Caco-2 (cell line): ENCODE data around the gene EVL. TPM values are rescaled to one million over a fixed set of nuclear protein-coding genes. Genes with fewer than 3 reads are reported as not detected.

ENCODE experiments used
- BruUV-seq: library from RNA; stranded (reverse); fragments of 400-500 nt; replicated peaks from 2 replicates; lab custom pipeline; 2021; lab: Mats Ljungman, UMichigan
- CTCF ChIA-PET: fragments of 300-600 bp; sonication (Branson Sonifier 250); formaldehyde crosslinking; loops from one replicate; lab custom pipeline; 2022; ENCODE audit warnings: antibody characterized with exemption; lab: Charles Lee
- POLR2A ChIA-PET: fragments of 300-600 bp; sonication (Branson Sonifier 250); formaldehyde crosslinking; loops from one replicate; lab custom pipeline; 2022; ENCODE audit warnings: antibody characterized with exemption; lab: Charles Lee
- DNase-seq, 2 experiments: peaks; one replicate each; pipeline versions ENCODE4 v3.0.0 to v3.0.0-alpha.2; 2020 to 2022
- H3K27me3 ChIP-seq: replicated peaks from 2 replicates; pipeline ENCODE4 v1.6.0; 2011; ENCODE audit warnings: low read length; ENCODE audit not compliant: control insufficient read depth, insufficient read depth
- H3K36me3 ChIP-seq: 2 replicates; pipeline ENCODE4 v1.5.1; 2011; ENCODE audit warnings: low read length; ENCODE audit not compliant: control insufficient read depth, insufficient read depth
- H3K4me1 ChIP-seq: fragments of 250-450 bp; sonication (Bioruptor Pico); 2 replicates; pipeline ENCODE4 v1.5.1; 2020; ENCODE audit warnings: mild to moderate bottlenecking
- H3K4me3 ChIP-seq: 2 replicates; pipeline ENCODE4 v1.5.1; 2011; ENCODE audit warnings: low read depth, mild to moderate bottlenecking, control low read depth, low read length
- H3K9me3 ChIP-seq: fragments of 250-450 bp; sonication (Bioruptor Pico); 2 replicates; pipeline ENCODE4 v1.5.1; 2020; ENCODE audit warnings: mild to moderate bottlenecking, moderate library complexity
- H3K27ac Mint-ChIP-seq: one replicate; pipeline ENCODE4 v1.8.0; 2022; ENCODE audit warnings: mixed read lengths; ENCODE audit not compliant: unreplicated experiment
- H3K27me3 Mint-ChIP-seq: one replicate; pipeline ENCODE4 v1.8.0; 2022; ENCODE audit warnings: mixed read lengths; ENCODE audit not compliant: insufficient read depth, unreplicated experiment
- H3K36me3 Mint-ChIP-seq: one replicate; pipeline ENCODE4 v1.8.0; 2022; ENCODE audit warnings: mild to moderate bottlenecking, mixed read lengths; ENCODE audit not compliant: insufficient read depth, unreplicated experiment
- H3K4me1 Mint-ChIP-seq: one replicate; pipeline ENCODE4 v1.8.0; 2022; ENCODE audit warnings: low read depth, mixed read lengths; ENCODE audit not compliant: unreplicated experiment
- H3K4me3 Mint-ChIP-seq: one replicate; pipeline ENCODE4 v1.8.0; 2022; ENCODE audit warnings: mild to moderate bottlenecking, moderate library complexity, mixed read lengths; ENCODE audit not compliant: unreplicated experiment
- H3K9me3 Mint-ChIP-seq: one replicate; pipeline ENCODE4 v1.8.0; 2022; ENCODE audit warnings: mixed read lengths; ENCODE audit not compliant: unreplicated experiment
- intact Hi-C: fragments of 100-400 bp; cut with micrococcal nuclease; formaldehyde crosslinking; loops from one replicate; pipeline ENCODE4 v1.10.0; 2022; ENCODE audit not compliant: unreplicated experiment
- total RNA-seq: library from RNA; stranded (reverse); gene quantifications from 2 replicates; pipeline ENCODE4 v1.2.3, GENCODE V29; 2022
- TF ChIP-seq, protein P1 (sequence below), 2 experiments: fragments of 200-600 bp in 1 of 2; IDR thresholded peaks; 1 replicate in 1 of 2; 2 replicates in 1 of 2; pipeline versions ENCODE4 v1.5.1 to v1.8.0; 2011 to 2022; ENCODE audit warnings: antibody characterized with exemption in 1 of 2, control low read depth in 1 of 2, inconsistent platforms in 1 of 2, low read depth in 1 of 2, low read length in 1 of 2, mild to moderate bottlenecking in 1 of 2, moderate library complexity in 1 of 2; ENCODE audit not compliant: insufficient read depth in 1 of 2, severe bottlenecking in 1 of 2, unreplicated experiment in 1 of 2

EVL gene
- total RNA-seq, 1 experiment from 2014 or later = 14.2 TPM

DNA sequence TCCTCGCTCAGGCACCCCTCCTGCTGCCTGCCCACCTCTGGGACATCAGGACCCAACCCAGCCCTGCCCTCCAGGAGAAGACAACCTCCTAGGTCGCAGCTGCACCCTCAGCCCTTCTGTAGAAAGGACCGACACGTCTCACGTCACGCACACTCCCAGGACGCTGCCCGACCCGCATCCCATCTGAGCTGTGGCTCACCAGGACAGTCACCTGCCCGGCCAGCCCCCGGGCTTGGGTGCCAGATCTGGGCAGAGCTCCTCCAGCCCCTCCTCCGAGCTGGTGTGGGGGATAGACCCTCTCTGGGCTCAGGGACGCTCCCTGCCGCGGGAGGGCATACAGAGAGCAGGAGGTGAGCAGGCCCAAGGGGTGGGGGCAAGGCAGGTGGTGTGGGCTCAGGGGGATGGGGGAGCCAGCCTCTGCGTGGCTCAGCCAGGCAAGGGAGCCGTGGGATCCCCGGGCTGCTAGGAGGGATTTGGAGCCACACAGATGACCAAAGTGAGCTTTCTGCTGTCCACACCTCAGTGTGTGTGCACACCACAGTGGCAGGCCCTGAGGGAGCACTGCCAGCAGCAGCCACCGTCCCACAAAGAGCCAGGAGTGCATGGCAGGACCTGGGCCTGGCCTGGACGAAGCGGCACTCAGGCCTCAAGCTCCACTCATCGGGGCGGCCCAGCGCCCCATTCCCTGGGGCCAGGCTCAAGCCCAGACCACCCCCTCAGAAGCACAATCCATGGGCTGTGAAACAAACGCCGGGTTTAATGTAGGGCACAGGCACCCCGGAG, 80.7 kb downstream of the EVL start:
- CTCF ChIA-PET = interaction anchor here (0.7 to 1.1 kb wide), 3 partner anchors 10 to 15 kb away, joined by 3 to 4 read pairs (median 3); partner anchors contain the start of gene DEGS2
- intact Hi-C loops = no loop called here
- Mint-ChIP-seq H3K27ac (peak overlapping the region; percentile 79), H3K36me3 (no peaks in the 10 kb centered on the region), H3K9me3 (no peaks in the 10 kb centered on the region), H3K4me1 (no peaks in the 10 kb centered on the region), H3K27me3 (no peaks in the 10 kb centered on the region), H3K4me3 (no peak overlapping the region)
- H3K27me3 ChIP-seq = no peaks in the 10 kb centered on the region
- POLR2A ChIA-PET = interaction anchor here (0.7 kb wide), 1 partner anchor 10 kb away, joined by 3 read pairs; no protein-coding TSS in a partner anchor
- H3K36me3 ChIP-seq = no peaks in the 10 kb centered on the region; the same call in none of the 2 replicates
- DNase-seq = no peak
- no peak overlapping the region for H3K4me3 ChIP-seq
- BruUV-seq = no TSS peak
- peaks cover 25% of the 10 kb centered on the region for H3K4me1 ChIP-seq
- H3K9me3 ChIP-seq = no peaks in the 10 kb centered on the region
- TF ChIP-seq, protein P1, sequence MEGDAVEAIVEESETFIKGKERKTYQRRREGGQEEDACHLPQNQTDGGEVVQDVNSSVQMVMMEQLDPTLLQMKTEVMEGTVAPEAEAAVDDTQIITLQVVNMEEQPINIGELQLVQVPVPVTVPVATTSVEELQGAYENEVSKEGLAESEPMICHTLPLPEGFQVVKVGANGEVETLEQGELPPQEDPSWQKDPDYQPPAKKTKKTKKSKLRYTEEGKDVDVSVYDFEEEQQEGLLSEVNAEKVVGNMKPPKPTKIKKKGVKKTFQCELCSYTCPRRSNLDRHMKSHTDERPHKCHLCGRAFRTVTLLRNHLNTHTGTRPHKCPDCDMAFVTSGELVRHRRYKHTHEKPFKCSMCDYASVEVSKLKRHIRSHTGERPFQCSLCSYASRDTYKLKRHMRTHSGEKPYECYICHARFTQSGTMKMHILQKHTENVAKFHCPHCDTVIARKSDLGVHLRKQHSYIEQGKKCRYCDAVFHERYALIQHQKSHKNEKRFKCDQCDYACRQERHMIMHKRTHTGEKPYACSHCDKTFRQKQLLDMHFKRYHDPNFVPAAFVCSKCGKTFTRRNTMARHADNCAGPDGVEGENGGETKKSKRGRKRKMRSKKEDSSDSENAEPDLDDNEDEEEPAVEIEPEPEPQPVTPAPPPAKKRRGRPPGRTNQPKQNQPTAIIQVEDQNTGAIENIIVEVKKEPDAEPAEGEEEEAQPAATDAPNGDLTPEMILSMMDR (IDR thresholded peaks at IDR 0.05; ENCODE audit: insufficient read depth in 1 of 2, low read depth in 1 of 2, low read length in 1 of 2, severe bottlenecking in 1 of 2, unreplicated experiment in 1 of 2) = no peak

DNA sequence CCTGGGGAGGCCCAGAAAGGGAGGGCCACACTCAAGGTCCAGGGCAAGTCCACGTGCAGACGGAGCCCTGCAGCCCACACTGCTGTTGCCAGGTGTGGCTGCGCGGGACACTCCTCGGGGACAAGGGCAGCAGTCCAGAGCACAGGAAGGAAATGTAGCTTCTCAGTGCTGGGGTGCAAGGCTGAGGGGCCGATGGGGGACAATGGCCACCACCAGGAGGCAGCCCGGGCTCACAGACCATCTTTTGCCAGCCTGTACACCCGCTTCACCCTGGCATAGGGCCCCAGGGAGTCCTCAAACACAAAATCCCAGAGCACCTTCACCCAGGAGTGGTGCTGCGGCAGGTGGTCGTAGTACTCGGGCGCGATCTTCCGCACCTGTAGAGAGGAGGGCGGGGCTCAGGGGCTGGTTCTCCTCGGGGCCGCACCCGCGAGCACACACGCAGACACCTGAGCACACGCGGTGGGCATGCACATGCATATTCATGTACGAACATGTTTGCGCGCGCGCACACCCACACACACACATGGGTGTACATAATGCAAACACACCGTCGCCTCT, 81.4 kb downstream of the EVL start:
- intact Hi-C loops = no loop called here

DNA sequence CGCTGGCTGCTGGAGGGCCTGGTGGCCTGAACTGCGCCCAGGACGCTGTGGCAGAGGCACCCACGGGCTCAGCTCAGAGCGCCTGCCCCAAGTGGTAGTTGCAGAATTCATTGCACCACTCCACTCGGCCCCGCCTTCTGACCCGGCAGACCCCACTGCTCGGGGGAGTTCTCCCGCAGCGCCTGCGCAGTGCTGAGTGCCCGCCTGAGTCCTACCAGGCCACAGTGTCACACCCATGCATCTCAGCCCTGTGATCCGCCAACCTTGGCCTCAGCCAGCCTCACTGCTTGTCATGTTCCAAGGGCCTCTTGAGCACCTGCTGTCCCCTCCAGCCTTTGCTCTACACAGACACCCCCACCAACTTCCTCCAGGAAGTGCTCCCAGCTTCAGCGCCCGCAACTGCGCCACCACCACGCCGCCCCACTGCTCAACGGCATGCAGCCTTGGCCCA, 82.0 kb downstream of the EVL start:
- Histone ChIP-seq H3K27me3 (no peaks in the 10 kb centered on the region), H3K4me1 (peaks cover 25% of the 10 kb centered on the region), H3K4me3 (no peak overlapping the region), H3K36me3 (no peaks in the 10 kb centered on the region; the same call in none of the 2 replicates), H3K9me3 (no peaks in the 10 kb centered on the region)
- Mint-ChIP-seq H3K27ac (no peak overlapping the region), H3K9me3 (no peaks in the 10 kb centered on the region), H3K36me3 (no peaks in the 10 kb centered on the region), H3K4me1 (no peaks in the 10 kb centered on the region), H3K27me3 (no peaks in the 10 kb centered on the region), H3K4me3 (no peak overlapping the region)
- ChIA-PET POLR2A (no interaction called here), CTCF (no interaction called here)
- no TSS peak for BruUV-seq
- DNase-seq = no peak
- intact Hi-C loops = no loop called here
- TF ChIP-seq, protein P1 (IDR thresholded peaks at IDR 0.05; ENCODE audit: insufficient read depth in 1 of 2, low read depth in 1 of 2, low read length in 1 of 2, severe bottlenecking in 1 of 2, unreplicated experiment in 1 of 2) = no peak

More for the DNA sequence above, 81.4 kb downstream of the EVL start:
- BruUV-seq = no TSS peak
- Mint-ChIP-seq H3K4me1 (no peaks in the 10 kb centered on the region), H3K9me3 (no peaks in the 10 kb centered on the region), H3K36me3 (no peaks in the 10 kb centered on the region), H3K27me3 (no peaks in the 10 kb centered on the region), H3K4me3 (no peak overlapping the region), H3K27ac (peak overlapping the region; percentile 79)
- H3K9me3 ChIP-seq = no peaks in the 10 kb centered on the region
- DNase-seq = no peak
- ChIA-PET POLR2A (interaction anchor here (0.7 kb wide), 1 partner anchor 10 kb away, joined by 3 read pairs; no protein-coding TSS in a partner anchor), CTCF (interaction anchor here (1.1 kb wide), 1 partner anchor 16 kb away, joined by 3 read pairs; no protein-coding TSS in a partner anchor)
- TF ChIP-seq, protein P1 (IDR thresholded peaks at IDR 0.05; ENCODE audit: insufficient read depth in 1 of 2, low read depth in 1 of 2, low read length in 1 of 2, severe bottlenecking in 1 of 2, unreplicated experiment in 1 of 2) = no peak
- no peaks in the 10 kb centered on the region for H3K27me3 ChIP-seq
- no peaks in the 10 kb centered on the region; the same call in none of the 2 replicates for H3K36me3 ChIP-seq
- H3K4me1 ChIP-seq = peaks cover 25% of the 10 kb centered on the region
- no peak overlapping the region for H3K4me3 ChIP-seq
